ENCODE data around the gene ZBTB39.

The ZBTB39 gene

DNA sequence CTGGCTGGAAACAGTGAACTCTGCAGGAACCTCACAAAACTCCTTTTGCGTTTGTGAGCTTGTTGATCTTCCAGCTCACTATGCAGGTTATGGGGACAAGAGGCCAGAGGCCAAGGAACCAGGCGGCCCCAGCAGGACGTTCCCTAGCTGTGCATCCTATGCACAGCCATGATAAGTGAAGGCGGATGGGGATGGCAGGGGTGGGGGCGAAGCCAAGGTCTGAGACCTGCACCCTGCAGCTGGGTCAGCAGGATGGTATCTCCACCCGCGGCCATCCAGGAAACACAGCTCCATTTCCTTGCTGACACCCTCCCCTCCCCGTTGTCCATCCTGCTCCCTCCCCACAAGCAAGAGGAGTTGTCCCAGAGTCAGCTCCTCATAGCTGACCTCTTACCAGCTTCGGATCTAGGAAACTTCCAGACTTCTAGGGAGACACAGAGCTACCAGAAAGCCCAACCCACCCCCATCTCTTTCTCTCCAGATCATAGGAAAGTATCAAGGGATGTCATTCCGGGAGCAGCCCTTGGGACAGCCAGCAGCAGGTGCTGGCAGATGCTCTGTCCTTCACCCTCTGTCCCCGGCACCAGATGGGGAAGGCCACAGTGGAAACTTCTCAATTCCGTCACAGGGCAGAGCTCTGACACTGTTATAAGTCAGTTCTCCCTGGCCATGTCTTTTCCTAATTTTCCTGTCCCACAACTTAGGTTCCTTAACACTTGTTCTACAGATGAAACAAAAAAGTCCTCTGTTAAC is 9.4 kb downstream of the ZBTB39 start:
- Histone ChIP-seq H3K9me3 (ENCODE audit: control extremely low read depth in 1 of 5, control insufficient read depth in 4 of 5, insufficient read depth in 2 of 5, low read depth in 1 of 5, low read length in 4 of 5) (no peaks in the 10 kb centered on the region), H3K4me3 (ENCODE audit: control insufficient read depth in 1 of 7, extremely low read depth in 1 of 7, insufficient read depth in 4 of 7, low read depth in 2 of 7, low read length in 6 of 7) (no peak overlapping the region), H3K4me1 (ENCODE audit: control extremely low read depth in 1 of 4, control insufficient read depth in 4 of 4, insufficient read depth in 4 of 4, low read length in 3 of 4) (peaks cover 0 to 11% (median 6%) of the 10 kb centered on the region in 4 experiments), H3K36me3 (ENCODE audit: control insufficient read depth in 4 of 4, insufficient read depth in 4 of 4, low read length in 3 of 4) (peaks cover 3 to 34% (median 26%) of the 10 kb centered on the region in 4 experiments), H3K27ac (ENCODE audit: insufficient read depth in 1 of 2, low read depth in 1 of 2, low read length in 2 of 2, poor library complexity in 1 of 2, severe bottlenecking in 2 of 2) (no peak overlapping the region), H3K27me3 (replicated peaks in 2 of 5; ENCODE audit: control insufficient read depth in 4 of 5, insufficient read depth in 5 of 5, low read length in 4 of 5) (no peaks in the 10 kb centered on the region)
- DNase-seq, result no peak
- CTCF ChIA-PET, result interaction anchor here (0.7 to 2.2 kb wide), 6 partner anchors 9 to 237 kb away, joined by 3 to 11 read pairs (median 5); partner anchors contain the start of genes STAT6 and ZBTB39
- POLR2A ChIA-PET, result no interaction called here
- 98% methylated on average over 10 of the region's 12 CpGs for WGBS (ENCODE audit: insufficient coverage)

DNA sequence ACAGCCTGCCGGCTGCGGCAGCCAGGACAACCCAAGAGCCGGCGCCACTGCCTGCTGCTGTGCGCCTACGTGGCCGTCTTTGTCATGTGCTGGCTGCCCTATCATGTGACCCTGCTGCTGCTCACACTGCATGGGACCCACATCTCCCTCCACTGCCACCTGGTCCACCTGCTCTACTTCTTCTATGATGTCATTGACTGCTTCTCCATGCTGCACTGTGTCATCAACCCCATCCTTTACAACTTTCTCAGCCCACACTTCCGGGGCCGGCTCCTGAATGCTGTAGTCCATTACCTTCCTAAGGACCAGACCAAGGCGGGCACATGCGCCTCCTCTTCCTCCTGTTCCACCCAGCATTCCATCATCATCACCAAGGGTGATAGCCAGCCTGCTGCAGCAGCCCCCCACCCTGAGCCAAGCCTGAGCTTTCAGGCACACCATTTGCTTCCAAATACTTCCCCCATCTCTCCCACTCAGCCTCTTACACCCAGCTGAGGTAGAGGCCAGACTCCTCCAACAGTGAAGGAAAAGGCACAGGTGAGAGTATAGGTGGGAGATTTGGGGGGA is 10.3 kb downstream of the ZBTB39 start:
- peaks cover 2 to 26% (median 19%) of the 10 kb centered on the region in 4 experiments for H3K36me3 ChIP-seq (ENCODE audit: control insufficient read depth in 4 of 4, insufficient read depth in 4 of 4, low read length in 3 of 4)
- no peaks in the 10 kb centered on the region for H3K27me3 ChIP-seq (replicated peaks in 2 of 5; ENCODE audit: control insufficient read depth in 4 of 5, insufficient read depth in 5 of 5, low read length in 4 of 5)
- no peaks in the 10 kb centered on the region for H3K9me3 ChIP-seq (ENCODE audit: control extremely low read depth in 1 of 5, control insufficient read depth in 4 of 5, insufficient read depth in 2 of 5, low read depth in 1 of 5, low read length in 4 of 5)
- ChIA-PET POLR2A (no interaction called here), CTCF (interaction anchor here (0.8 to 2.2 kb wide), 5 partner anchors 8 to 236 kb away, joined by 3 to 11 read pairs (median 6); partner anchors contain the start of gene ZBTB39)
- no peak for DNase-seq
- over 99% methylated on average over 11 of the region's 11 CpGs for WGBS (ENCODE audit: insufficient coverage)
- no peak overlapping the region for H3K27ac ChIP-seq (ENCODE audit: insufficient read depth in 1 of 2, low read depth in 1 of 2, low read length in 2 of 2, poor library complexity in 1 of 2, severe bottlenecking in 2 of 2)
- peaks cover 2 to 15% (median 12%) of the 10 kb centered on the region in 4 experiments for H3K4me1 ChIP-seq (ENCODE audit: control extremely low read depth in 1 of 4, control insufficient read depth in 4 of 4, insufficient read depth in 4 of 4, low read length in 3 of 4)
- no peak overlapping the region for H3K4me3 ChIP-seq (ENCODE audit: control insufficient read depth in 1 of 7, extremely low read depth in 1 of 7, insufficient read depth in 4 of 7, low read depth in 2 of 7, low read length in 6 of 7)

DNA sequence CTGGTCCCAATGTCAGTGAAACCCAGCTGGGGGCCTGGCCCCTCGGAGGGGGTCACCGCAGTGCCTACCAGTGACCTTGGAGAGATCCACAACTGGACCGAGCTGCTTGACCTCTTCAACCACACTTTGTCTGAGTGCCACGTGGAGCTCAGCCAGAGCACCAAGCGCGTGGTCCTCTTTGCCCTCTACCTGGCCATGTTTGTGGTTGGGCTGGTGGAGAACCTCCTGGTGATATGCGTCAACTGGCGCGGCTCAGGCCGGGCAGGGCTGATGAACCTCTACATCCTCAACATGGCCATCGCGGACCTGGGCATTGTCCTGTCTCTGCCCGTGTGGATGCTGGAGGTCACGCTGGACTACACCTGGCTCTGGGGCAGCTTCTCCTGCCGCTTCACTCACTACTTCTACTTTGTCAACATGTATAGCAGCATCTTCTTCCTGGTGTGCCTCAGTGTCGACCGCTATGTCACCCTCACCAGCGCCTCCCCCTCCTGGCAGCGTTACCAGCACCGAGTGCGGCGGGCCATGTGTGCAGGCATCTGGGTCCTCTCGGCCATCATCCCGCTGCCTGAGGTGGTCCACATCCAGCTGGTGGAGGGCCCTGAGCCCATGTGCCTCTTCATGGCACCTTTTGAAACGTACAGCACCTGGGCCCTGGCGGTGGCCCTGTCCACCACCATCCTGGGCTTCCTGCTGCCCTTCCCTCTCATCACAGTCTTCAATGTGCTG is 11.0 kb downstream of the ZBTB39 start:
- Histone ChIP-seq H3K4me1 (ENCODE audit: control extremely low read depth in 1 of 4, control insufficient read depth in 4 of 4, insufficient read depth in 4 of 4, low read length in 3 of 4) (peaks cover 2 to 21% (median 18%) of the 10 kb centered on the region in 4 experiments), H3K27ac (ENCODE audit: insufficient read depth in 1 of 2, low read depth in 1 of 2, low read length in 2 of 2, poor library complexity in 1 of 2, severe bottlenecking in 2 of 2) (no peak overlapping the region), H3K27me3 (replicated peaks in 2 of 5; ENCODE audit: control insufficient read depth in 4 of 5, insufficient read depth in 5 of 5, low read length in 4 of 5) (no peaks in the 10 kb centered on the region), H3K36me3 (ENCODE audit: control insufficient read depth in 4 of 4, insufficient read depth in 4 of 4, low read length in 3 of 4) (peaks cover under 1 to 20% (median 13%) of the 10 kb centered on the region in 4 experiments), H3K4me3 (ENCODE audit: control insufficient read depth in 1 of 7, extremely low read depth in 1 of 7, insufficient read depth in 4 of 7, low read depth in 2 of 7, low read length in 6 of 7) (no peak overlapping the region), H3K9me3 (ENCODE audit: control extremely low read depth in 1 of 5, control insufficient read depth in 4 of 5, insufficient read depth in 2 of 5, low read depth in 1 of 5, low read length in 4 of 5) (no peaks in the 10 kb centered on the region)
- DNase-seq, result no peak
- ChIA-PET CTCF (interaction anchor here (1.3 to 2.7 kb wide), 5 partner anchors 9 to 188 kb away, joined by 3 to 18 read pairs (median 6); partner anchors contain the start of gene ZBTB39), POLR2A (no interaction called here)
- WGBS (ENCODE audit: insufficient coverage), result 96% methylated on average over 25 of the region's 26 CpGs

DNA sequence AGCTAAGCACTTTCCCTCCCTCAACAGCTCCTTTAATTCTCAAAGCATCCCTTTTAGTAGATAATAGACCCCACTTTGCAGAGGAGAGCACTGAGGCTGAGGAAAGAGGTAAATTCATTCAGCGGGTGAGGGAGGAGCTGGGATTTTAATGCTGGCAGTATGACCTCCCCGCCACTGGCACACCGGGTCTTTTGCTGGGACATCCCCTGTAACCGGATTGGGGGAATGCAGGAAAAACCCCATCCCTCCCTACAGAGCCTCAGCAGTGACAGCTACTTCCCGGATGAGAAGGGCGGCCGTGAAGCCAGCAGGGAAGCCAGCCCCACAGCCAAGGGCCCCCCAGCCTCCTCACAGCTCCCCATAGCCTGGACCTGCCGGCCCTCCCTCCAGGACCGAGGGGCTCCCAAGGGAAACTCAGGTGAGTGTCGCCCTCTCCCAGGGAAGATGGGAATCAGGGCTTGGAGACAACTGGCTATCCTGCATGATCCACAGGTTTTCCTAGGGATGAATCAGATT is 12.1 kb downstream of the ZBTB39 start:
- no peak for DNase-seq
- Histone ChIP-seq H3K4me1 (ENCODE audit: control extremely low read depth in 1 of 4, control insufficient read depth in 4 of 4, insufficient read depth in 4 of 4, low read length in 3 of 4) (peaks cover 2 to 27% (median 20%) of the 10 kb centered on the region in 4 experiments), H3K27ac (ENCODE audit: insufficient read depth in 1 of 2, low read depth in 1 of 2, low read length in 2 of 2, poor library complexity in 1 of 2, severe bottlenecking in 2 of 2) (no peak overlapping the region), H3K36me3 (ENCODE audit: control insufficient read depth in 4 of 4, insufficient read depth in 4 of 4, low read length in 3 of 4) (peaks cover 0 to 11% (median 6%) of the 10 kb centered on the region in 4 experiments), H3K27me3 (replicated peaks in 2 of 5; ENCODE audit: control insufficient read depth in 4 of 5, insufficient read depth in 5 of 5, low read length in 4 of 5) (no peaks in the 10 kb centered on the region), H3K9me3 (ENCODE audit: control extremely low read depth in 1 of 5, control insufficient read depth in 4 of 5, insufficient read depth in 2 of 5, low read depth in 1 of 5, low read length in 4 of 5) (no peaks in the 10 kb centered on the region), H3K4me3 (ENCODE audit: control insufficient read depth in 1 of 7, extremely low read depth in 1 of 7, insufficient read depth in 4 of 7, low read depth in 2 of 7, low read length in 6 of 7) (no peak overlapping the region)
- 100% methylated on average over 4 of the region's 10 CpGs for WGBS (ENCODE audit: insufficient coverage)
- ChIA-PET CTCF (interaction anchor here (0.6 to 2.7 kb wide), 9 partner anchors 8 to 408 kb away, joined by 3 to 18 read pairs (median 4); partner anchors contain the start of gene ZBTB39), POLR2A (no interaction called here)

DNA sequence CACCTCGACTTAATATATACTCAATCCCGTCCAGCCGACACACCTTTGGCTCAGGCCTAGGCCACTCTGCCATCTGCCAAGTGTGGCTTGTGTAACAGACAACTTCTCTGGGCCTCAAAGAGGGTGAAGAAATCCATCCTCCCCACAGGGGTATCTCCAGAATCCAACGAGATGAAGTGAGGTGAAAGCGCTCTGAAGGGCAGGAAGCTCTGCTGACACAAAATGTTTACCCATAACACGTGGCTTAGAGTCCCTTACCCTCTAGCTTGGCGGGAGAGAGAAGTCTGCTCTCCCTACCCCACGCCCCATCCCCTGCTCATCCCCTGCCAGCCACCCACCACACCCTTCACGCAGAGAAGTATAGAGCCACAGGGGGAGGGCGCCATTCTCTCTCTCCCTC is 13.0 kb downstream of the ZBTB39 start:
- H3K36me3 ChIP-seq (ENCODE audit: control insufficient read depth in 4 of 4, insufficient read depth in 4 of 4, low read length in 3 of 4), result peaks cover 0 to 8% (median 3%) of the 10 kb centered on the region in 4 experiments
- no peak overlapping the region for H3K4me3 ChIP-seq (ENCODE audit: control insufficient read depth in 1 of 7, extremely low read depth in 1 of 7, insufficient read depth in 4 of 7, low read depth in 2 of 7, low read length in 6 of 7)
- DNase-seq, result no peak
- H3K9me3 ChIP-seq (ENCODE audit: control extremely low read depth in 1 of 5, control insufficient read depth in 4 of 5, insufficient read depth in 2 of 5, low read depth in 1 of 5, low read length in 4 of 5), result no peaks in the 10 kb centered on the region
- peaks cover 5 to 36% (median 23%) of the 10 kb centered on the region in 4 experiments for H3K4me1 ChIP-seq (ENCODE audit: control extremely low read depth in 1 of 4, control insufficient read depth in 4 of 4, insufficient read depth in 4 of 4, low read length in 3 of 4)
- 29% methylated on average over 4 of the region's 10 CpGs for WGBS (ENCODE audit: insufficient coverage)
- H3K27me3 ChIP-seq (replicated peaks in 2 of 5; ENCODE audit: control insufficient read depth in 4 of 5, insufficient read depth in 5 of 5, low read length in 4 of 5), result no peaks in the 10 kb centered on the region
- POLR2A ChIA-PET, result no interaction called here
- H3K27ac ChIP-seq (ENCODE audit: insufficient read depth in 1 of 2, low read depth in 1 of 2, low read length in 2 of 2, poor library complexity in 1 of 2, severe bottlenecking in 2 of 2), result no peak overlapping the region
- CTCF ChIA-PET, result interaction anchor here (1.4 to 2.7 kb wide), 4 partner anchors 12 to 235 kb away, joined by 4 to 18 read pairs (median 4); partner anchors contain the start of gene ZBTB39

DNA sequence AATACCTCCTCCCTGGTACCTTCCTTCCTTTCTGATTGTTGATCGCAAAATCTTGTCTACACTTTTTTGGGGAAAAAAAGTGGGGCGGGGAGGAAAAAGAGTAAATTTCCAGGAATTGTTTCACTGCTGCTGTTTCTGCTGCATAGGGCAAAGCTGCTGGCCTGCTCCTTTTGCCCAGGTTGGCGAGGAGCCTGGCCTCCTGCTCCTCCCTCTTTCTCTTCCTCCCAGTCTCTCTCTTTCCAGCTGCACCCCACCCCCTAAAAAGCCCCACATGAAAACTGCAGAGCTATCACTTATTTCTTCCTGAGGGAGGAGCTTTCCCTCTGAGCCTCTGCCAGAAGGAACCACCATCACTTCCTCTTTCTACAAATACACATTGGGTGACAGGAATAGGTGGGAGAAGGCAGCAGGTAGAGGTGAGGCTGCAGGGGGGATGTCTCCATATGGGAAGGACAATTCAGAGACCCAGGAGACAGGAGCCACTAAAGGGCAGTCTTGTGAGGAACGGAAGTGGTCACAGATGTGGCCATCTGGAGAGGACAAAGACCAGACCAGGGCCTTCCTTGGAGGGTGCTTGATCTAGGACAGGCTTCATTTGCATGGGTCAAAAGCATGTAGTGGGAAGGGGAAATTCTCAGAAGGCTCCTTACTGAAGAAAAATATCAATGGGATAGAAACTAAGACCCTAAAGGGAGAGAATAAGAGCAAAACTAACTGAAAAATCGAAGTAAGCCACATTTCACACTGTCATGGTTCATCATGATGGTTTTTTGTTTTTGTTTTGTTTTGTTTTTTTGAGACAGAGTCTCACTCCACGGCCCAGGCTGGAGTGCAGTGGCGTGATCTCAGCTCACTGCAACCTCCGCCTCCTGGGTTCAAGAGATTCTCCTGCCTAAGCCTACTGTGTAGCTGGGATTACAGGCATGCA is 14.8 kb downstream of the ZBTB39 start:
- ChIA-PET CTCF (interaction anchor here (0.8 to 2.5 kb wide), 5 partner anchors 10 to 275 kb away, joined by 3 to 17 read pairs (median 3); no protein-coding TSS in a partner anchor), POLR2A (interaction anchor here (0.6 to 0.7 kb wide), 2 partner anchors 14 to 238 kb away, joined by 3 to 5 read pairs; no protein-coding TSS in a partner anchor)
- Histone ChIP-seq H3K9me3 (ENCODE audit: control extremely low read depth in 1 of 5, control insufficient read depth in 4 of 5, insufficient read depth in 2 of 5, low read depth in 1 of 5, low read length in 4 of 5) (no peaks in the 10 kb centered on the region), H3K27ac (ENCODE audit: insufficient read depth in 1 of 2, low read depth in 1 of 2, low read length in 2 of 2, poor library complexity in 1 of 2, severe bottlenecking in 2 of 2) (peak overlapping the region in 1 of 2 experiments; percentile 11), H3K27me3 (replicated peaks in 2 of 5; ENCODE audit: control insufficient read depth in 4 of 5, insufficient read depth in 5 of 5, low read length in 4 of 5) (no peaks in the 10 kb centered on the region), H3K4me3 (ENCODE audit: control insufficient read depth in 1 of 7, extremely low read depth in 1 of 7, insufficient read depth in 4 of 7, low read depth in 2 of 7, low read length in 6 of 7) (peak overlapping the region in 5 of 7 experiments; percentile 3 to 47 (median 29)), H3K36me3 (ENCODE audit: control insufficient read depth in 4 of 4, insufficient read depth in 4 of 4, low read length in 3 of 4) (peaks cover 0 to 8% (median 1%) of the 10 kb centered on the region in 4 experiments), H3K4me1 (ENCODE audit: control extremely low read depth in 1 of 4, control insufficient read depth in 4 of 4, insufficient read depth in 4 of 4, low read length in 3 of 4) (peaks cover 5 to 54% (median 40%) of the 10 kb centered on the region in 4 experiments)
- DNase-seq, result peak; percentile 48 to 72 (median 60)
- WGBS (ENCODE audit: insufficient coverage), result 68% methylated on average over 4 of the region's 8 CpGs

Measured in common myeloid progenitor, CD34-positive (primary cell).